BE2C (cell line): Measurements from ENCODE around the gene EPN3.

ENCODE experiments used
- DNase-seq: peaks from one replicate; pipeline ENCODE4 v3.0.0-alpha.2; 2020
- H3K27me3 ChIP-seq: fragments of 250-450 bp; sonication (Bioruptor Pico); 2 replicates; pipeline ENCODE4 v1.5.1; 2020; ENCODE audit warnings: mild to moderate bottlenecking
- H3K36me3 ChIP-seq: fragments of 250-450 bp; sonication (Bioruptor Pico); 2 replicates; pipeline ENCODE4 v1.5.1; 2020; ENCODE audit warnings: mild to moderate bottlenecking
- H3K4me1 ChIP-seq: fragments of 250-450 bp; sonication (Bioruptor Pico); 2 replicates; pipeline ENCODE4 v1.5.1; 2020
- H3K4me3 ChIP-seq: 2 replicates; pipeline ENCODE4 v1.5.1; 2011; ENCODE audit warnings: low read depth, low read length
- H3K9me3 ChIP-seq: fragments of 250-450 bp; sonication (Bioruptor Pico); 2 replicates; pipeline ENCODE4 v1.5.1; 2020
- TF ChIP-seq, protein P1 (sequence below): IDR thresholded peaks from 2 replicates; pipeline ENCODE4 v1.5.1; 2012; ENCODE audit warnings: mild to moderate bottlenecking, low read depth, low read length

Gene EPN3

DNA sequence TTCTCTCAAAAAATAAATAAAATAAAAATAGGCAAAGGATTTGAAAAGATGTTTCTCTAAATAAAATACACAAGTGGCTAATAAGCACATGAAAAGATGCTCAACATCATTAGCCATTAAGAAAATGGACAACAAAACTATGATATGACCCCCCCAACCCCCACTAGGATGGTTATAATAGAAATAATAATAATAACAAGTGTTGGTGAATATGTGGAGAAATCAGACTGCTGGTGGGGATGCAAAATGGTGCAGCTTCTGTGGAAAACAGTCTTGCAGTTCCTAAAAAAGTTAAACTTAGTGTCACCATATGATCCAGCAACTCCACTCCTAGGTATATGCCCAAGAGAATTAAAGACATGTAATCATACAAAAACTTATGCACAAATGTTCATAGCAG, 33.3 kb upstream of the EPN3 start:
- TF ChIP-seq, protein P1, sequence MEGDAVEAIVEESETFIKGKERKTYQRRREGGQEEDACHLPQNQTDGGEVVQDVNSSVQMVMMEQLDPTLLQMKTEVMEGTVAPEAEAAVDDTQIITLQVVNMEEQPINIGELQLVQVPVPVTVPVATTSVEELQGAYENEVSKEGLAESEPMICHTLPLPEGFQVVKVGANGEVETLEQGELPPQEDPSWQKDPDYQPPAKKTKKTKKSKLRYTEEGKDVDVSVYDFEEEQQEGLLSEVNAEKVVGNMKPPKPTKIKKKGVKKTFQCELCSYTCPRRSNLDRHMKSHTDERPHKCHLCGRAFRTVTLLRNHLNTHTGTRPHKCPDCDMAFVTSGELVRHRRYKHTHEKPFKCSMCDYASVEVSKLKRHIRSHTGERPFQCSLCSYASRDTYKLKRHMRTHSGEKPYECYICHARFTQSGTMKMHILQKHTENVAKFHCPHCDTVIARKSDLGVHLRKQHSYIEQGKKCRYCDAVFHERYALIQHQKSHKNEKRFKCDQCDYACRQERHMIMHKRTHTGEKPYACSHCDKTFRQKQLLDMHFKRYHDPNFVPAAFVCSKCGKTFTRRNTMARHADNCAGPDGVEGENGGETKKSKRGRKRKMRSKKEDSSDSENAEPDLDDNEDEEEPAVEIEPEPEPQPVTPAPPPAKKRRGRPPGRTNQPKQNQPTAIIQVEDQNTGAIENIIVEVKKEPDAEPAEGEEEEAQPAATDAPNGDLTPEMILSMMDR = no peak
- H3K27me3 ChIP-seq = no peaks in the 10 kb centered on the region
- no peaks in the 10 kb centered on the region for H3K36me3 ChIP-seq
- H3K4me1 ChIP-seq = no peaks in the 10 kb centered on the region
- H3K4me3 ChIP-seq = no peak overlapping the region
- no peaks in the 10 kb centered on the region for H3K9me3 ChIP-seq
- no peak for DNase-seq

GRCh38 chr17:50499721-50500120, 32.8 kb upstream of the EPN3 start:
- Histone ChIP-seq H3K36me3 (no peaks in the 10 kb centered on the region), H3K4me3 (no peak overlapping the region), H3K27me3 (no peaks in the 10 kb centered on the region), H3K9me3 (no peaks in the 10 kb centered on the region), H3K4me1 (no peaks in the 10 kb centered on the region)
- no peak for DNase-seq
- TF ChIP-seq, protein P1 = no peak

- H3K4me1 ChIP-seq = no peaks in the 10 kb centered on the region
- no peaks in the 10 kb centered on the region for H3K36me3 ChIP-seq
- H3K27me3 ChIP-seq = no peaks in the 10 kb centered on the region
- DNase-seq = no peak
- H3K4me3 ChIP-seq = no peak overlapping the region
- no peaks in the 10 kb centered on the region for H3K9me3 ChIP-seq
- TF ChIP-seq, protein P1 = peak; percentile 60
Observed at GRCh38 chr17:50501054-50501453, 31.5 kb upstream of the EPN3 start.

DNA sequence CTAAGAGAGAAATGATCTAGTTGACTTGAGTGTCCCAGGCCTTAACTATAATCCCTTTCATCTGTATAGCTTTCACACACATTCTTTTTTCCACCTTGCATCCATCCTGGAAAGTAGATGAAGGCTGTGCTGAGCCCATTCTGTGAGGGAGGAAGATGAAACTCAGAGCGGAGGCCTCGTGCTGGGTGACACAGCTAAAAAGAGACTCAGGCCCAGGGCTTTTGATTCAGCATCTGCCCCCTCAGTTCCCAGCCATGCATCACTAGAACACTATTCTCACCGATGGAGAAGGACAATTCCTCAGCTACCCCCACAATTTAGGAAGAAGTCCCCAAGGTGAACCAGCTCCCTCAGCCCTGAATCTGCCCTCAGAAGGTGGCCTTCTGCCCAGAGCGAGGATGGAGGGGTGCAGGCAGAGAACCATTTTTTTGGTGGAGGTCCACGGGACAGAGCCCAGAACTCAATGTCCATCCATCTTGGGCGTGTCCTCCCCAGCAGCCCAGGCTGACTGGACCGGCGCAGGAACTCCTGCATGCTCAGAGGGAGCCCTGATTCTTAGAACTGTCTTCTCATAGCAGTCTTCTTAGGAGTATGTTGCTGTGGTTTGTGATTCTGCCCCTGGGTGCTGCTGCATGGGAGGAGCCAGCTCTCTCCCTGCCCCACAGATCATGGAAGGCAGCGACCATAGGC, 30.1 kb upstream of the EPN3 start:
- H3K4me3 ChIP-seq = no peak overlapping the region
- TF ChIP-seq, protein P1 = no peak
- no peaks in the 10 kb centered on the region for H3K36me3 ChIP-seq
- no peak for DNase-seq
- no peaks in the 10 kb centered on the region for H3K4me1 ChIP-seq
- H3K9me3 ChIP-seq = no peaks in the 10 kb centered on the region
- H3K27me3 ChIP-seq = no peaks in the 10 kb centered on the region

DNA sequence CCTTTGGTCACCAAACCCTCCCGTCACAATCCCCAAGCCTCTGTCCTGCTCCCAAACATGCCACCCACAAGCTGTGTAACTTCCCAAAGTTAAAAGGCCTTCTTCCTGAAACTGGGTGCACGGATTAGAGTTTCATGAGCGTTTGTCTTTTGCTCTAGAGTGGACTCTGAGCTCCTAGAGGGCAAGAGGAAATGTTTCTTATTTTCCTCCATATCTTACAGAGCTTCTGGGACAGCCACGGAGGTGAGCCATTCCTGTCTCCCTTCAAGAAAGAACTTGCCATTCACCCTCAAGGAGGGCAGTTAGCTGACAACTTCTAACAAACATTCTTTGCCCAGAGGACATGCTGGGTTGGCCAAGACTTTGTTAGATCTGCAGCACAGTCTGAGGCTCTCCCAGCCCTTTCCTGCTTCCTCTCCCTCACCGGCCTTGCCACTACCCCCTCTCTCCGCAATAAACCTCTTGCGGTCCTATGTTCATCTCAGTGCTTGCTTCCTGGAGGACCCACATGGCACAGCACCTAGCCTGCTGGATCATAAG, 26.9 kb upstream of the EPN3 start:
- Histone ChIP-seq H3K4me1 (peaks cover under 1% of the 10 kb centered on the region; the same call in 1 of the 2 replicates), H3K9me3 (no peaks in the 10 kb centered on the region), H3K4me3 (no peak overlapping the region), H3K27me3 (no peaks in the 10 kb centered on the region), H3K36me3 (no peaks in the 10 kb centered on the region)
- TF ChIP-seq, protein P1 = no peak
- no peak for DNase-seq

DNA sequence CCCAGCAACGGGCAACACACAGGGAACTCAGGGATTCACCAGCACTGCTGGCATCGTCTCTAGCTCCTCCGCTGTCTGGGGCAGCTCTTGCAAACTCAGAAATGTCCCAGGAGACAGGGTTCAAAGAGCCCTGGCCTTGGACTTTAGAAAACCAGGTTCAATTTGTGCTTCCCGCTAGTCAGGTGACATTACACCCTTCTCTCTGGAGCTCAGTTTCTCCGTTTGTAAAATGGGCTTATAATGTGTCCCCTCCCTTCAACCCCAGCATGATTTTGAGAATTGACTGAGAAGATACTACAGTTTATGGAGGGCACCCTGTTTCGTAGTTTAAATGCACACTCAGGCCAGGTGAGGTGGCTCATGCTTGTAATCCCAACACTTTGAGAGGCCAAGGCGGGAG, 26.2 kb upstream of the EPN3 start:
- DNase-seq = no peak
- no peaks in the 10 kb centered on the region for H3K27me3 ChIP-seq
- TF ChIP-seq, protein P1 = no peak
- H3K9me3 ChIP-seq = no peaks in the 10 kb centered on the region
- H3K4me1 ChIP-seq = peaks cover 7% of the 10 kb centered on the region
- H3K36me3 ChIP-seq = no peaks in the 10 kb centered on the region
- no peak overlapping the region for H3K4me3 ChIP-seq
